Measurements from ENCODE around the gene FOXN3.
"Not testable (repeated sequence)": the region's sequence is repeated elsewhere in the genome, so short reads cannot be mapped to it uniquely, and the experiment has no call there.

FOXN3 gene

GRCh38 chr14:89270439-89271227, 146.4 kb downstream of the FOXN3 start:
- DNase-seq, result no peak

GRCh38 chr14:89269404-89269803, 147.6 kb downstream of the FOXN3 start:
- no peak for DNase-seq

GRCh38 chr14:89268514-89268913, 148.5 kb downstream of the FOXN3 start:
- no peak for DNase-seq

GRCh38 chr14:89267656-89268055, 149.4 kb downstream of the FOXN3 start:
- DNase-seq, result no peak

- no peak for DNase-seq
Observed at GRCh38 chr14:89267163-89267562, 149.9 kb downstream of the FOXN3 start.

- peak; percentile 76 for DNase-seq
Observed at GRCh38 chr14:89266754-89267153, 150.3 kb downstream of the FOXN3 start.

- no peak for DNase-seq
Observed at GRCh38 chr14:89265234-89265633, 151.8 kb downstream of the FOXN3 start.

GRCh38 chr14:89264196-89264800, 152.7 kb downstream of the FOXN3 start:
- no peak for DNase-seq

GRCh38 chr14:89262041-89262440, 155.0 kb downstream of the FOXN3 start:
- DNase-seq, result no peak

GRCh38 chr14:89260898-89261297, 156.1 kb downstream of the FOXN3 start:
- no peak for DNase-seq

GRCh38 chr14:89259951-89260609, 157.0 kb downstream of the FOXN3 start:
- no peak for DNase-seq

GRCh38 chr14:89258728-89259273, 158.2 kb downstream of the FOXN3 start:
- DNase-seq, result no peak

GRCh38 chr14:89256951-89257350, 160.1 kb downstream of the FOXN3 start:
- DNase-seq, result no peak

- no peak for DNase-seq
Observed at GRCh38 chr14:89256283-89256682, 160.8 kb downstream of the FOXN3 start.

- no peak for DNase-seq
Observed at GRCh38 chr14:89255852-89256251, 161.2 kb downstream of the FOXN3 start.

- DNase-seq, result no peak
Observed at GRCh38 chr14:89255012-89255411, 162.0 kb downstream of the FOXN3 start.

GRCh38 chr14:89254166-89254909, 162.7 kb downstream of the FOXN3 start:
- no peak for DNase-seq

- peak; percentile 13 for DNase-seq
Observed at GRCh38 chr14:89252887-89253532, 164.0 kb downstream of the FOXN3 start.

- DNase-seq, result peak; percentile 13
Observed at GRCh38 chr14:89251061-89251460, 166.0 kb downstream of the FOXN3 start.

GRCh38 chr14:89250655-89250975, 166.4 kb downstream of the FOXN3 start:
- not testable (repeated sequence) for DNase-seq

GRCh38 chr14:89249972-89250654, 166.9 kb downstream of the FOXN3 start:
- DNase-seq, result no peak

Measured in fibroblast of skin of right biceps (primary cell).